H1 (cell line): Measurements from ENCODE around the gene HACE1. TPM values are rescaled to one million over a fixed set of nuclear protein-coding genes. Genes with fewer than 3 reads are reported as not detected.

Experiments used
- CTCF ChIA-PET: fragments of 300-600 bp; sonication (Branson Sonifier 250); formaldehyde crosslinking; loops from one replicate; lab custom pipeline; 2021; ENCODE audit not compliant: partially characterized antibody; lab: Charles Lee
- POLR2A ChIA-PET: fragments of 300-600 bp; sonication (Branson Sonifier 250); formaldehyde crosslinking; loops from one replicate; lab custom pipeline; 2021; ENCODE audit warnings: inconsistent platforms; ENCODE audit not compliant: partially characterized antibody; lab: Charles Lee
- DNase-seq, 2 experiments: peaks; one replicate each; pipeline versions ENCODE4 v3.0.0 to v3.0.0-alpha.2; 2010 to 2022; ENCODE audit warnings: low spot score in 2 of 2, low read depth in 1 of 2, mixed read lengths in 1 of 2
- FAIRE-seq: peaks from 2 replicates; lab custom pipeline; 2011; peaks lifted over from hg19 to GRCh38; lab: Jason Lieb, UNC
- H2AFZ ChIP-seq: 2 replicates; pipeline ENCODE4 v1.8.1; 2012; ENCODE audit warnings: low read length, inconsistent platforms
- H2AK5ac ChIP-seq: 2 replicates; pipeline ENCODE4 v1.6.1; 2013; ENCODE audit warnings: low read depth, low read length
- H2BK120ac ChIP-seq: replicated peaks from 2 replicates; pipeline ENCODE3; 2013; ENCODE audit warnings: low read depth, low read length, inconsistent platforms
- H2BK12ac ChIP-seq: 2 replicates; pipeline ENCODE4 v1.6.1; 2013; ENCODE audit warnings: low read depth, low read length
- H2BK15ac ChIP-seq: 2 replicates; pipeline ENCODE4 v1.6.1; 2013; ENCODE audit warnings: low read length
- H2BK20ac ChIP-seq: 2 replicates; pipeline ENCODE4 v1.6.1; 2013; ENCODE audit warnings: low read length
- H2BK5ac ChIP-seq: 2 replicates; pipeline ENCODE4 v1.6.1; 2013; ENCODE audit warnings: low read depth, low read length
- H3K14ac ChIP-seq: 2 replicates; pipeline ENCODE4 v1.6.1; 2013; ENCODE audit warnings: inconsistent platforms; ENCODE audit not compliant: insufficient read length
- H3K18ac ChIP-seq: 2 replicates; pipeline ENCODE4 v1.6.1; 2013; ENCODE audit warnings: low read length; ENCODE audit errors: extremely low read depth
- H3K23ac ChIP-seq: 2 replicates; pipeline ENCODE4 v1.6.1; 2013; ENCODE audit warnings: inconsistent platforms; ENCODE audit not compliant: insufficient read length
- H3K23me2 ChIP-seq: 2 replicates; pipeline ENCODE4 v1.6.1; 2013; ENCODE audit warnings: low read depth, low read length
- H3K27ac ChIP-seq: 2 replicates; pipeline ENCODE4 v1.6.1; 2011; ENCODE audit warnings: low read depth, low read length, inconsistent platforms
- H3K27me3 ChIP-seq, 4 experiments: replicated peaks in 1 of 4; 1 replicate in 1 of 4; 2 replicates in 3 of 4; pipeline versions ENCODE4 v1.6.1 to v1.8.1; 2011 to 2013; ENCODE audit warnings: low read length in 3 of 4, mild to moderate bottlenecking in 3 of 4, inconsistent platforms in 2 of 4, mixed read lengths in 2 of 4, moderate library complexity in 1 of 4; ENCODE audit not compliant: control insufficient read depth in 3 of 4, insufficient read depth in 3 of 4; ENCODE audit errors: extremely low read depth in 1 of 4
- H3K36me3 ChIP-seq, 4 experiments: 2 replicates each; pipeline versions ENCODE4 v1.6.1 to v1.8.1; 2011 to 2013; ENCODE audit warnings: mild to moderate bottlenecking in 4 of 4, low read length in 3 of 4, moderate library complexity in 2 of 4, control low read depth in 1 of 4, inconsistent platforms in 1 of 4; ENCODE audit not compliant: insufficient read depth in 4 of 4, control insufficient read depth in 2 of 4
- H3K4ac ChIP-seq: replicated peaks from 2 replicates; pipeline ENCODE3; 2013; ENCODE audit warnings: low read length, low read depth, mixed read lengths, inconsistent platforms; ENCODE audit not compliant: insufficient read length
- H3K4me1 ChIP-seq, 4 experiments: replicated peaks in 1 of 4; 1 replicate in 1 of 4; 2 replicates in 3 of 4; pipeline versions ENCODE4 v1.6.1 to v1.8.1; 2011 to 2013; ENCODE audit warnings: low read length in 3 of 4, inconsistent platforms in 2 of 4, mixed read lengths in 1 of 4; ENCODE audit not compliant: insufficient read depth in 4 of 4, control insufficient read depth in 3 of 4
- H3K4me2 ChIP-seq, 2 experiments: 2 replicates each; pipeline versions ENCODE4 v1.6.1 to v1.8.1; 2011 to 2013; ENCODE audit warnings: low read depth in 2 of 2, low read length in 2 of 2, control low read depth in 1 of 2, inconsistent platforms in 1 of 2, mild to moderate bottlenecking in 1 of 2; ENCODE audit not compliant: insufficient read depth in 1 of 2
- H3K4me3 ChIP-seq, 4 experiments: fragments of 200-600, 300-600 bp in 1 of 4; sonication (generic), shearing (Covaris generic), sonication (Bioruptor Twin) in 1 of 4; 2 replicates each; pipeline versions ENCODE4 v1.5.1 to v1.8.1; 2011 to 2016; ENCODE audit warnings: low read length in 4 of 4, low read depth in 3 of 4, control low read depth in 2 of 4, inconsistent platforms in 2 of 4, mild to moderate bottlenecking in 2 of 4, mixed read lengths in 1 of 4, moderate library complexity in 1 of 4; ENCODE audit not compliant: insufficient read depth in 2 of 4; ENCODE audit errors: extremely low read depth in 1 of 4
- H3K56ac ChIP-seq: replicated peaks from 2 replicates; pipeline ENCODE3; 2013; ENCODE audit warnings: low read depth, mild to moderate bottlenecking, mixed read lengths, low read length, inconsistent platforms; ENCODE audit not compliant: insufficient read length
- H3K79me1 ChIP-seq: 2 replicates; pipeline ENCODE4 v1.6.1; 2013; ENCODE audit warnings: low read depth, low read length, control low read depth
- H3K79me2 ChIP-seq, 2 experiments: 2 replicates each; pipeline versions ENCODE4 v1.6.1 to v1.8.1; 2012 to 2013; ENCODE audit warnings: low read length in 2 of 2, mild to moderate bottlenecking in 2 of 2, inconsistent platforms in 1 of 2; ENCODE audit not compliant: insufficient read depth in 2 of 2, control insufficient read depth in 1 of 2
- H3K9ac ChIP-seq, 4 experiments: replicated peaks in 1 of 4; 1 replicate in 1 of 4; 2 replicates in 3 of 4; pipeline versions ENCODE4 v1.6.1 to v1.8.1; 2011 to 2013; ENCODE audit warnings: low read depth in 3 of 4, low read length in 3 of 4, control low read depth in 2 of 4, mild to moderate bottlenecking in 2 of 4, moderate library complexity in 2 of 4, inconsistent platforms in 1 of 4; ENCODE audit errors: extremely low read depth in 1 of 4
- H3K9me3 ChIP-seq, 2 experiments: 2 replicates each; pipeline versions ENCODE4 v1.6.1 to v1.8.1; 2012 to 2013; ENCODE audit warnings: mild to moderate bottlenecking in 2 of 2, moderate library complexity in 2 of 2, control low read depth in 1 of 2, inconsistent platforms in 1 of 2, low read depth in 1 of 2, low read length in 1 of 2, mixed read lengths in 1 of 2; ENCODE audit not compliant: insufficient read depth in 2 of 2
- H4K20me1 ChIP-seq, 2 experiments: replicated peaks in 1 of 2; 2 replicates each; pipeline versions ENCODE3 to v1.8.1; 2011 to 2013; ENCODE audit warnings: inconsistent platforms in 2 of 2, low read length in 2 of 2, mild to moderate bottlenecking in 1 of 2; ENCODE audit not compliant: insufficient read depth in 2 of 2, control insufficient read depth in 1 of 2
- H4K5ac ChIP-seq: 2 replicates; pipeline ENCODE4 v1.6.1; 2013; ENCODE audit warnings: low read length, low read depth, mixed read lengths, inconsistent platforms; ENCODE audit not compliant: insufficient read length
- H4K8ac ChIP-seq: 2 replicates; pipeline ENCODE4 v1.8.0; 2013; ENCODE audit warnings: mild to moderate bottlenecking, moderate library complexity, low read length, inconsistent platforms; ENCODE audit not compliant: insufficient read depth; ENCODE audit errors: extremely low read depth
- H4K91ac ChIP-seq: replicated peaks from 2 replicates; pipeline ENCODE3; 2013; ENCODE audit warnings: low read length, mixed read lengths, inconsistent platforms; ENCODE audit not compliant: insufficient read length
- BACH1 ChIP-seq: IDR thresholded peaks from 2 replicates; pipeline ENCODE4 v1.6.1; 2012; ENCODE audit warnings: low read length, improper control_type of control experiment
- BCL11A ChIP-seq, 2 experiments: IDR thresholded peaks; one replicate each; pipeline ENCODE4 v1.6.1; 2011; ENCODE audit warnings: low read depth in 2 of 2, low read length in 2 of 2, mild to moderate bottlenecking in 2 of 2
- CBX5 ChIP-seq: fragments of 300-800, 300-1000 bp; sonication (generic); IDR thresholded peaks from 2 replicates; pipeline ENCODE4 v1.7.1; 2016; ENCODE audit warnings: antibody characterized with exemption, low read length, low read depth
- KDM5A ChIP-seq: fragments of 200-600 bp; IDR thresholded peaks from 2 replicates; pipeline ENCODE4 v1.7.1; 2012; ENCODE audit warnings: mild to moderate bottlenecking, low read length, inconsistent platforms, mixed read lengths
- NANOG ChIP-seq: IDR thresholded peaks from 2 replicates; pipeline ENCODE4 v1.6.1; 2011; ENCODE audit warnings: low read length, low read depth, mild to moderate bottlenecking, inconsistent platforms; ENCODE audit not compliant: insufficient read depth, poor library complexity, severe bottlenecking
- RXRA ChIP-seq: IDR thresholded peaks from 2 replicates; pipeline ENCODE4 v1.6.1; 2011; ENCODE audit warnings: low read depth, mild to moderate bottlenecking, low read length, moderate library complexity; ENCODE audit not compliant: insufficient read depth
- SIX5 ChIP-seq: IDR thresholded peaks from 2 replicates; pipeline ENCODE4 v1.6.1; 2011; ENCODE audit warnings: mild to moderate bottlenecking, low read depth, low read length
- SP2 ChIP-seq: IDR thresholded peaks from 2 replicates; pipeline ENCODE4 v1.6.1; 2012; ENCODE audit warnings: mild to moderate bottlenecking, low read length, inconsistent platforms
- TCF12 ChIP-seq: IDR thresholded peaks from 2 replicates; pipeline ENCODE4 v1.6.1; 2011; ENCODE audit warnings: low read depth, mild to moderate bottlenecking, low read length
- WGBS, 2 experiments: shearing (Covaris generic) in 1 of 2; methylation state at CpG; one replicate each; pipeline versions ENCODE4 v1.1.6 to v1.1.7; 2013 to 2015; ENCODE audit warnings: low lambda C conversion rate in 2 of 2, mixed read lengths in 2 of 2, inconsistent platforms in 1 of 2, low coverage in 1 of 2, missing lambda C conversion rate in 1 of 2; ENCODE audit not compliant: insufficient replicate concordance in 2 of 2, insufficient coverage in 1 of 2, insufficient read length in 1 of 2; ENCODE audit errors: extremely low coverage in 1 of 2, missing lambda C conversion rate in 1 of 2; 5-methylcytosine and 5-hydroxymethylcytosine counted together
- polyA plus RNA-seq, 7 experiments: library from polyadenylated mRNA; depleted of rRNA in 3 of 7; stranded (reverse) in 5 of 7; unstranded in 2 of 7; fragments of >200 nt in 5 of 7; fragments of 200-250 nt in 2 of 7; gene quantifications; 1 replicate in 5 of 7; 2 replicates in 1 of 7; 4 replicates in 1 of 7; pipeline versions ENCODE4 v1.2.1 to v1.2.3, GENCODE V29; 2011 to 2013; ENCODE audit warnings: missing spikeins in 2 of 7, mixed read lengths in 2 of 7
- total RNA-seq: library from RNA; stranded (reverse); fragmentation: NEBNext Ultra II Directional; extraction: Animal tissue kit (Norgen Biotek cat#: 25700); gene quantifications from 2 replicates; pipeline ENCODE4 v1.2.1, GENCODE V29; 2021

Gene HACE1
- total and polyA plus RNA-seq, 2 of the 8 experiments (the other 6 are each of a cell fraction or from before 2014, with no cell fraction given): 7.1 to 21.3 TPM

DNA sequence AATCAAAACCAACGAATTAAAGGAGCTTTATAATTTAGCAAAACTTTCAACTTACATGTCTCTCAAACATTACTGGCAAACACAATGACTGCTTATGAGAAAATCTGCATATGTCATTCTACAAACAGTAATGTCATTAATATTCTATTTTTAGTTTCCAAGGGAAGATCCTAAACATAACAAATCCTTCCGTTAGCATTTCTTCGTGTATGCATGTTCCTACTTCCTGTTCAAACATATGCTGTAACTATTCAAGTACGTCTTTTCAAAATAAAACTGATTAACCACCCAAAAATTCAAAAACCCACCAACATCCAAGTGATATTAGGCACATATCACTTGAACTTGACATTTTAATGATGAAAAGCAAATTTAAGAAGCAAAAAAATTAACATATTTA is 131.3 kb downstream of the HACE1 start:
- H4K5ac ChIP-seq: no peak overlapping the region
- H2BK12ac ChIP-seq: no peak overlapping the region
- H3K18ac ChIP-seq: no peak overlapping the region
- FAIRE-seq (no peak), DNase-seq (no peak)
- no peak overlapping the region for H2BK5ac ChIP-seq
- no peak overlapping the region for H4K8ac ChIP-seq
- no peak overlapping the region for H3K27ac ChIP-seq
- H2BK15ac ChIP-seq: no peak overlapping the region
- WGBS, 2 experiments: 87% methylated on average over 4 of the region's 4 CpGs; no CpG with 5 or more reads in 1 of the 2 experiments
- H3K9ac ChIP-seq: no peak overlapping the region
- no peak overlapping the region for H3K14ac ChIP-seq
- ChIA-PET POLR2A (no interaction called here), CTCF (no interaction called here)
- H2AK5ac ChIP-seq: no peak overlapping the region
- H3K79me2 ChIP-seq: no peaks in the 10 kb centered on the region
- TF ChIP-seq SIX5 (no peak), BACH1 (no peak), NANOG (no peak), TCF12 (no peak), KDM5A (no peak), SP2 (no peak), CBX5 (no peak), RXRA (no peak), BCL11A (IDR thresholded peaks at IDR 0.05; ENCODE audit: low read depth in 2 of 2, low read length in 2 of 2) (no peak)
- TF ChIP-seq, all 59 proteins: peak for 0
- H3K23ac ChIP-seq: no peak overlapping the region
- no peak overlapping the region for H3K4ac ChIP-seq
- no peak overlapping the region for H2BK120ac ChIP-seq
- H3K4me3 ChIP-seq: no peak overlapping the region
- H2AFZ ChIP-seq: no peak overlapping the region
- no peaks in the 10 kb centered on the region for H3K4me1 ChIP-seq
- no peak overlapping the region for H3K56ac ChIP-seq
- no peaks in the 10 kb centered on the region for H3K36me3 ChIP-seq
- no peaks in the 10 kb centered on the region for H3K23me2 ChIP-seq
- no peak overlapping the region for H3K4me2 ChIP-seq
- H3K27me3 ChIP-seq: no peaks in the 10 kb centered on the region
- no peak overlapping the region for H2BK20ac ChIP-seq
- H4K91ac ChIP-seq: no peak overlapping the region
- H4K20me1 ChIP-seq: no peaks in the 10 kb centered on the region
- no peaks in the 10 kb centered on the region for H3K79me1 ChIP-seq
- H3K9me3 ChIP-seq: no peaks in the 10 kb centered on the region
